HUDEP-2 (cell line): ENCODE results near the gene HTN3.
"Not testable (repeated sequence)": the region's sequence is repeated elsewhere in the genome, so short reads cannot be mapped to it uniquely, and the experiment has no call there.

Experiments
- DNase-seq, 76 experiments: peaks; one replicate each; lab custom pipeline; 2025; ENCODE audit not compliant: unreplicated experiment in 76 of 76; lab: John Stamatoyannopoulos, UW

The HTN3 gene

GRCh38 chr4:70028159-70028558 is at the start of gene HTN3:
TSS of gene HTN3 (plus strand) at chr4:70028459. CDS start at chr4:70030741, 2,282 bp downstream.
- DNase-seq: not testable (repeated sequence)

DNA sequence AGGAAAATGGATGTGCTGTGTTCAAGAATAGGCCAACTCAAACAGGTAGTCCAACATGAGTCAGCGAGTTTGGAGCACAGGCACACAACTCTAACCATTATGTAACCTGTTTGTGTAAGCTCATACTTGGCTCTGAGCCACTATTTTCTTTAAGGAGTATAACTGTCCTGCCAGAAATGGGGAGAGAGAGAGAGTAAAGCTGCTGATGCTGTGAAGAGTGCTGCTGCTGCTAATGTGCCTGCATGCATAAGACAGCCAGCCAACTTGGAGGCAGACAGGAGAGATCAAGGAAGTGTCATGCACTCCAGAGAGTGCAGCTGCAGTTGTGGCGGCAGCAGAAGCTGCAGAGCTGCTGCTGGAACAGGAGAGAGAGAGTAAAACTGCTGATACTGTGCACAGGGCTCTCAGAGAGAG is 44.2 kb upstream of the HTN3 start:
- DNase-seq: no peak

- no peak for DNase-seq
Measured at GRCh38 chr4:69986663-69987062, 41.6 kb upstream of the HTN3 start.

GRCh38 chr4:69991016-69991415 is 37.2 kb upstream of the HTN3 start:
- DNase-seq: peak in 3 of 76 experiments; percentile 12 to 41 (median 16)

DNA sequence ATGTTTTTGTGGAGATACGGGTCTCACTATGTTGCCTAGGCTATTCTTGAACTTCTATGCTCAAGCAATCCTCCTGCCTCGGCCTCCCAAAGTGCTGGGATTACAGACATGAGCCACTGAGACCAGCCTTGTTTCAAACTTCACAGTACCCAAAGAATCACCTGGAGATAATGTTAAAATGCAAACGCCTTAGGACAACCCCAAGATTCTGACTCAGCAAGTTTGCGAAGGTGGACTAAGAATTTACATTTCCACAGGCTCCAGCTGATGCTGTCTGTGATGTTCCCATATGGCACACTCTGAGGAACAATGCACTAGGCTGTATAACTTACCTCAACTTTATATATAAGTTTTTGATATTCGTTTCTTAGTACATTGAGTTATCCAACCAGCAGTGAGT is 33.5 kb upstream of the HTN3 start:
- DNase-seq: no peak

GRCh38 chr4:69995526-69996016 is 32.7 kb upstream of the HTN3 start, which contains the start of gene STATH:
TSS of gene STATH (plus strand) at chr4:69995966. CDS start at chr4:69998438, 2,472 bp downstream.
- DNase-seq: no peak

DNA sequence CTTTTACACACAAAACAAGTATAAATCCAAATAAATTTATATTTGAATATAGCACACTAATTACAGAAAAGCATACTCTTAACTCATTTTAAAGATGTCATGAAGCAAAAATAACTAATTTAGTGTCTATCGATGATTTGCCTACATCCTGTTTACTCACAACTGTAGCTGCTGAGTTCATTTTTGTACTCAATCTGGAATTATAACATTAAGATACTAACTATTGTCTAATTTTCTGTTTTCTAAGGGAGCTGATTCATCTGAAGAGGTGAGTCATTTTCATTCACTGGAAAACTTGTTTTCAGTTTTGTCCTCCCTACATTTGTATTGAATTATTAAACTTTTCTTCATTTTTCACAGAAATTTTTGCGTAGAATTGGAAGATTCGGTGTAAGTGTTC is 28.8 kb upstream of the HTN3 start:
- DNase-seq: no peak

DNA sequence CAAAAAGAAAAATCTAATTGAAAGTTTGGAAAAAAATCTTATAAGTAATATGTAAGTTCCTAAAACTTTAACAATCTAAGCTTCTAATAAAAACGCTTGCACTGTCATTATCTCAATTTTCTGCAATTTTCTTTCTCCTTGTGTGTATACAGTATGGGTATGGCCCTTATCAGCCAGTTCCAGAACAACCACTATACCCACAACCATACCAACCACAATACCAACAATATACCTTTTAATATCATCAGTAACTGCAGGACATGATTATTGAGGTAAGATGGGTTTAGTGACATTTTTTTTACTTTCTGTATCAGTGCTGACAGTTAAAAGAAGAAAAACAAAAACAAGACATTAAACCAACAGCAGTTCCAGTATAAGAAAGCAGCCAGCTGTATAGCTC is 27.5 kb upstream of the HTN3 start:
- DNase-seq: peak in 29 of 76 experiments; percentile 1 to 75 (median 32)

DNA sequence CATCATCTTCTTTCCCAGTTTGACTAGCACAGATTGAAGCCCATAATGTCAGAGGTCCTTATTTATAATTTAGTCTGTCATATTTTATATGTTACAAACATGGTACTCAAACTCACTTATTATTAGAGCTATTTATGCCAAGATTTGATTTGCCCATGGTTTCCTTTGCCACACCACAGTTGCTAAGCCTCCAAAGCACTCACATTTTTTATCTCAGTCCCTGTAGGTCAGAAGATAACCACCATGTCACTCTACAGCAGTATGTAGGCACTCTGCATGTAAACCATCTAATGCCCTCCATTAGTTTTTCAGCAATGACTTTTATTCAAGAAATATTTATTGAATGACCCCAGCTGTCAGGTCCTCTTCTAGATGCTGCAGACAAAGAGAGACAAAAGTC is 25.8 kb upstream of the HTN3 start:
- DNase-seq: peak in 3 of 76 experiments; percentile 7 to 11 (median 10)

DNA sequence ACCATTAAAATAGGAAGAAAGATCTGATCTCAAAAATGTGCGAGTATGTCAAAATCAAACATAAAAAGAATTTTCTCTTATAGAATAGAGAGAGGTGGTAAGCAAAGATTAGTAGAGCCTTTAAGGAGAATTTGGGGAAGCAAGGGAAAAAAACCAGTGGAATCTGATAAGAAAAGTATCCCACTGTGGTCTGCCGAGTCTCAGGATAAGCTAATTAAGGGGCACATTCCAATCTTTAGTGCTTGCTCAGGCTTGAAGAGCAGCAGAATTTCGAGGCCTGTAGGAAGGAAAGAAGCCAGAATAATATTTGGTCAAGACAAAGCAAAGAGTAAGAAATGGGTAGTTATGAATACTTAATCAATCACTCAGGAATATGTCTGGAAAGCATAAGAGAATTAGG is 19.5 kb upstream of the HTN3 start:
- DNase-seq: no peak

GRCh38 chr4:70019006-70019405 is 9.3 kb upstream of the HTN3 start:
- DNase-seq: not testable (repeated sequence)

DNA sequence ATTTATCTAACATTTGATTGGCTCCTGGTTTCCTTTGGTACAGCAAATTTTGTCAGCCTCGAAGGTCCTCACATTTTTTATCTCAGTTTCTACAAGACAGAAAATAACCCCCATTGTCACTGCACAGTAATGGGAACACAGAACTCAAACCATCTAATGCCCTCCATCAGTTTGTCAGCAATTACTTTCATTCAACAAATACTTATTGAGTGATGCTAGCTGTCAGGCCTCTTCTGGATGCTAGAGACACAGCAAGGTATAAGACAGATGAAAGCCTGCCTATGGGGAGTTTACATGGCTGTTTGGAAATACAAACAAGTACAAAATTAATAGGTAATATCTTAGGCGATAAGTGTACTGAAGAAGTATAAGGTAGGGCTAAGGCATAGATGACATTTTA is 5.0 kb upstream of the HTN3 start:
- DNase-seq: no peak

DNA sequence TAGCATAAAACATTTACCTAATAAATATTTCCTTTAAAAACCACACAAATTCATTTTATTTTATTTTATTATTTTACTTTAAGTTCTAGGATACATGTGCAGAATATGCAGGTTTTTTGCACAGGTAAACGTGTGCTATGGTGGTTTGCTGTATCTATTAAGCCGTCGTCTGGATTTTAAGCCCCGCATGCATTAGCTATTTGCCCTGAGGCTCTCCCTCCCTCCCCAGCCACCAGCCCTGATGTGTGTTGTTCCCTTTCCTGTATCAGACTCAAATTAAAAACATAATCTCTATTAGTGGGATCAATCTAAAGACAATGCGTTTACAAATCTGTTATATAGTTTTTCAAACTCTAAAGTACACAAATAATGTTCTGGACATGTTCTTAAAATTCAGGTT is 1.2 kb upstream of the HTN3 start:
- no peak for DNase-seq

- DNase-seq: not testable (repeated sequence)
Measured at GRCh38 chr4:70037559-70037958, 9.3 kb downstream of the HTN3 start.

GRCh38 chr4:70039928-70040327 is 11.7 kb downstream of the HTN3 start:
- not testable (repeated sequence) for DNase-seq

DNA sequence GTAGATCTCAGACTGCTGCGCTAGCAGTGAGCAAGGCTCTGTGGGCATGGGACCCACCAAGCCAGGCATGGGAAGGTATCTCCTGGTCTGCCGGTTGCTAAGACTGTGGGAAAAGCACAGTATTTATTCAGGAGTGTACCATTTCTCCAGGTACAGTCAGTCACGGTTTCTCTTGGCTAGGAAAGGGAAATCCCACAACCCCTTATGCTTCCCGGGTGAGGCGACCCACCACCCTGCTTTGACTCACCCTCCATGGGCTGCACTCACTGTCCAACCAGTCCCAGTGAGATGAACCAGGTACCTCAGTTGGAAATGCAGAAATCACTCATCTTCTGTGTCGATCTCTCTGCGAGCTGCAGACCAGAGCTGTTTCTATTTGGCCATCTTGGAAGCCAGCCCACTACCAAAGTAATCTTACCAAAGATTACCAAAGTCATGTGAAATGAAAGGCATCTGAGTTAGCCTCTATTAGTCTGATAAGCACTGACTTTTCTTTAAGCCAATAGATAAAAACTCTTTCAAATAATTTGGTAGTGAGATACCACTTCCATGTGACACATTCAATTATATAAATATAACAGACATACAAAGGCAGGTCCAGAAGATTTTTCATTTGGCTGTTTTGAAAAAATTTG is 13.5 kb downstream of the HTN3 start:
- no peak for DNase-seq

DNA sequence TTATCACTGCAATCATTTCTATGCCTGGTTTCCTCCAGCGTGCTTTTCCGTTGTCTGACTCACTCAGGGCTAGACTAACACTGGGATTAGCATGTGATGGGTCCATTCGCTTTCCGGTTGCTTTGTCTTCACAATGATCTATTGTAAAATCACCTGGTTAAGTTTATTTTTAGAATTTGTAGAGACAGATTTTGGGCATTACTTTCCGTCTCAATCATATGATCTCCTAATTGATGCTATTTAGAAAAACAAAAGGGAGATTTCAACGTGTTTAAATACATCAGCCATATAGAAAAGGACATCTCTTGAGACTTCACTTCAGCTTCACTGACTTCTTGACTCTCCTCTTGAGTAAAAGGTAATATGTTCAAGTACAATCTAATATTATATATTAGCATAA is 21.9 kb downstream of the HTN3 start, which contains the start of gene HTN1:
TSS of gene HTN1 (plus strand) at position 301 of the 400 bp plus-strand sequence. CDS start 2,639 bp downstream, outside the sequence.
- not testable (repeated sequence) for DNase-seq

DNA sequence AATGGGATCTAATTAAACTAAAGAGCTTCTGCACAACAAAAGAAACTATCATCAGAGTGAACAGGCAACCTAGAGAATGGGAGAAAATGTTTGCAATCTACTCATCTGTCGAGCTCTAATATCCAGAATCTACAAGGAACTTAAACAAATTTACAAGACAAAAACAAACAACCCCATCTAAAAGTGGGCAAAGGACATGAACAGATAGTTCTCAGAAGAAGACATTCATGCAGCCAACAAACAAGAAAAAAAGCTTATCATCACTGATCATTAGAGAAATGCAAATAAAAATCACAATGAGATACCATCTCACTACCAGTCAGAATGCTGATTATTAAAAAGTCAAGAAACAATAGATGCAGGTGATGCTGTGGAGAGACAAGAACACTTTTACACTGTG is 28.3 kb downstream of the HTN3 start:
- not testable (repeated sequence) for DNase-seq

DNA sequence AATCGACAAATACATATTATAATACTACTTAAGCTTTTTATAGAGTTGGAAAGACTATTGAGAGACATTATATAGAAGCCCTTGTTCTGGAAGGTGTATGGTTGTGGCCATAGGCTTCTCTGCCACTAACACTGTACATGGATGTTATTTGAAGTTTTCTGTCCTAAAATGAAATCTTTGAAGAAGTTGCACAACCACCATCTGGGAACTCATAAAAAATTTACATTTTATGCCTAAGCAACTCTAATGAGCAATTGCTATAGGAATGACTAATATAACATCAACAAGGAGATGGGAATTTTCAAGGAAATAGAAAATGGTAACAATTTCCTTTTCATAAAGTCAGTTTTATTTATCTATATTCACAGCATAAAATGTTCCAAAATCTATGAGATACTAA is 29.4 kb downstream of the HTN3 start:
- no peak for DNase-seq

DNA sequence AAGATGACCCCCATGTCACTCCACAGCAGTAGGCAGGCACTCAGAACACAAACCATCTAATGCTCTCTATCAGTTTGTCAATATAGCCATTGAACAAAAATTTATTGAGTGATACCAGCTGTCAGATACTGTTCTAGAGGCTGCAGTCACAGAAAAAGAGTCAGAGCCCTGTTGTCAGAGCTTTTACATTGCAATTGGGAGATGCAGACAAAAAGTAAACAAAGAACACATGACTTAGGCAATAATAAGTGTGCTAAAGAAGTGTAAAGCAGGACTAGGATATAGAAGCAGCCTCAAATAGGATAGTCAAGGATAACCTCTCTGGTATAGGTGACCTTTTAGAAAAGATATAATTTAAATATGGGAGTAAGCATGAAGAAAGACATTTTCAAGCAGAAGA is 30.9 kb downstream of the HTN3 start:
- no peak for DNase-seq

DNA sequence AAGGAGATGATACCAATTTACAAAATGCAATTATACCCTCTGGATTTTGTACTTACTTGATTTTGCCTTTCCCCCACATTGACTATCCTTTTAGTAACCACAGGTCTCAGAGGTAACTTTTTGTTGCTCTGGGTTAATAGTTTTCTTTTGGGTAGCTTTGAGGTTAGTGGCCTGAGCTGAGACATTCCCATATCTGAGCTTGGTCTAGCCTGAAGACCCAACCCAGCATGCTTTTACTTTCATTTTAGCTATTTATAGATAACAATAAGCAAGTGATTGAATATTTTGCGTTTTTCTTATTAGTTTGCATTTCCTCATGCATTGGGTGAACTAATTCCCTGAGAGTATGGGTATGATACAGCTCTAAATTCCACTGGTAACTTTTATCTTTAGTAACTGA is 33.7 kb downstream of the HTN3 start:
- DNase-seq: no peak

GRCh38 chr4:70080205-70080604 is 51.9 kb downstream of the HTN3 start:
- no peak for DNase-seq
